ENCODE measurements around the gene MT2A.
A peak's percentile ranks its signal among the peaks of the same experiment; 100 is the strongest.

GRCh38 chr16:56603589-56603988 is 4.8 kb upstream of the MT2A start:
- TF ChIP-seq CTCF (IDR thresholded peaks at IDR 0.05) (peak in 2 of 3 experiments; percentile 34 to 36), POLR2A (IDR thresholded peaks at IDR 0.05) (no peak)
